Adrenal gland (tissue), 5 donors: ENCODE results near the gene WNT3.

Experiments
- POLR2A ChIP-seq, 2 donors: fragments of 450-650 bp; IDR thresholded peaks; one replicate each; pipeline ENCODE4 v1.6.1; 2017; ENCODE audit warnings: antibody characterized with exemption in 2 of 2, mild to moderate bottlenecking in 2 of 2, moderate library complexity in 1 of 2
- TF ChIP-seq, protein P1 (sequence below), 6 experiments: fragments of 450-650 bp in 4 of 6; fragments of 200-600 bp in 2 of 6; sonication (generic) in 1 of 6; IDR thresholded peaks; 1 replicate in 5 of 6; 2 replicates in 1 of 6; pipeline versions ENCODE4 v1.5.1 to v1.8.0; 2016 to 2021; ENCODE audit warnings: antibody characterized with exemption in 6 of 6, mild to moderate bottlenecking in 2 of 6, moderate library complexity in 1 of 6
- donor health status: DM: no; HTN: no; CAD: no.

DNA sequence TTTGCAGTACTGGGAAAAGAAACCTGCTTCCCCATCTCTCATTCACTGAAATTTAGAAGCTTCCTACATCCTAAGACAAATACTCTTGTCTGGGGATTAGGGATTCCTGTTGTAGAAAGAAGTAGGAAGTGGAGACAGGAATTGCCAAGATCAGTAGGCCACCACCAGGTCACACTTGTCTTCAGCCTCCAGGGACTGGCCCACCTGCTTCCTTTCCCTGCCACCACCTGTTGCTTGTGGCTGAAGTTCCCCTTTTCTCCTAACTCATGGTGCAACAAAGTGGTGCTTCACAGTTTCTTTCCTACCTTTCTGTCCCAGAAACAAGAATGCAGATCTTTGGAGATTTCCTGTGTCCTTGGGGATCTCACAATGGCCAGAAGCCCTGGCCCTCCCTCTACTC is 82.4 kb downstream of the WNT3 start:
- TF ChIP-seq, protein P1, sequence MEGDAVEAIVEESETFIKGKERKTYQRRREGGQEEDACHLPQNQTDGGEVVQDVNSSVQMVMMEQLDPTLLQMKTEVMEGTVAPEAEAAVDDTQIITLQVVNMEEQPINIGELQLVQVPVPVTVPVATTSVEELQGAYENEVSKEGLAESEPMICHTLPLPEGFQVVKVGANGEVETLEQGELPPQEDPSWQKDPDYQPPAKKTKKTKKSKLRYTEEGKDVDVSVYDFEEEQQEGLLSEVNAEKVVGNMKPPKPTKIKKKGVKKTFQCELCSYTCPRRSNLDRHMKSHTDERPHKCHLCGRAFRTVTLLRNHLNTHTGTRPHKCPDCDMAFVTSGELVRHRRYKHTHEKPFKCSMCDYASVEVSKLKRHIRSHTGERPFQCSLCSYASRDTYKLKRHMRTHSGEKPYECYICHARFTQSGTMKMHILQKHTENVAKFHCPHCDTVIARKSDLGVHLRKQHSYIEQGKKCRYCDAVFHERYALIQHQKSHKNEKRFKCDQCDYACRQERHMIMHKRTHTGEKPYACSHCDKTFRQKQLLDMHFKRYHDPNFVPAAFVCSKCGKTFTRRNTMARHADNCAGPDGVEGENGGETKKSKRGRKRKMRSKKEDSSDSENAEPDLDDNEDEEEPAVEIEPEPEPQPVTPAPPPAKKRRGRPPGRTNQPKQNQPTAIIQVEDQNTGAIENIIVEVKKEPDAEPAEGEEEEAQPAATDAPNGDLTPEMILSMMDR (IDR thresholded peaks at IDR 0.05), result no peak
- TF ChIP-seq POLR2A (IDR thresholded peaks at IDR 0.05), result no peak
